HepG2 (cell line): Measurements from ENCODE around the gene OTUD7B. TPM values are rescaled to one million over a fixed set of nuclear protein-coding genes. Genes with fewer than 3 reads are reported as not detected.

Experiments used
- DNMT3B ChIP-seq: conservative IDR thresholded peaks from 2 replicates; pipeline ENCODE4 v1.6.1; 2016; ENCODE audit warnings: missing biosample characterization, control low read depth
- GABPB1 ChIP-seq: IDR thresholded peaks from 2 replicates; pipeline ENCODE4 v1.6.1; 2016; ENCODE audit warnings: mild to moderate bottlenecking, missing genetic modification reagents, moderate library complexity, missing compliant biosample characterization
- JUN ChIP-seq: sonication (generic); formaldehyde crosslinking; IDR thresholded peaks from 2 replicates; pipeline ENCODE4 v1.4.0; 2020; ENCODE audit warnings: mild to moderate bottlenecking, missing genetic modification reagents
- KDM1A ChIP-seq: IDR thresholded peaks from 2 replicates; pipeline ENCODE4 v1.6.1; 2016; ENCODE audit warnings: missing compliant biosample characterization
- NR2F6 ChIP-seq, 2 experiments: IDR thresholded peaks; 2 replicates each; pipeline ENCODE4 v1.6.1; 2016; ENCODE audit warnings: antibody characterized with exemption in 1 of 2, mild to moderate bottlenecking in 1 of 2
- NR3C1 ChIP-seq: sonication (generic); formaldehyde crosslinking; IDR thresholded peaks from 2 replicates; pipeline ENCODE4 v1.4.0; 2020; ENCODE audit warnings: missing genetic modification reagents
- SALL1 ChIP-seq: sonication (generic); formaldehyde crosslinking; IDR thresholded peaks from 2 replicates; pipeline ENCODE4 v1.8.0; 2022; ENCODE audit warnings: mild to moderate bottlenecking, missing genetic modification reagents
- SIN3B ChIP-seq: fragments of 150-350 bp; IDR thresholded peaks from 2 replicates; pipeline ENCODE4 v1.6.1; 2014; ENCODE audit warnings: low read length
- SKI ChIP-seq: fragments of 450-650 bp; IDR thresholded peaks from one replicate; pipeline ENCODE4 v1.6.1; 2018; ENCODE audit warnings: mild to moderate bottlenecking; ENCODE audit not compliant: partially characterized antibody
- SOX5 ChIP-seq: IDR thresholded peaks from 2 replicates; pipeline ENCODE4 v1.6.1; 2016; ENCODE audit warnings: borderline replicate concordance
- YEATS2 ChIP-seq: sonication (generic); formaldehyde crosslinking; IDR thresholded peaks from 2 replicates; pipeline ENCODE4 v1.4.0; 2020; ENCODE audit warnings: missing genetic modification reagents, borderline replicate concordance
- ZNF230 ChIP-seq: sonication (generic); formaldehyde crosslinking; IDR thresholded peaks from 2 replicates; pipeline ENCODE4 v1.4.0; 2020; ENCODE audit warnings: mild to moderate bottlenecking, missing genetic modification reagents
- ZNF510 ChIP-seq: sonication (generic); formaldehyde crosslinking; IDR thresholded peaks from 2 replicates; pipeline ENCODE4 v1.4.0; 2020; ENCODE audit warnings: low read depth, mild to moderate bottlenecking, missing genetic modification reagents
- ZNF569 ChIP-seq: sonication (generic); formaldehyde crosslinking; IDR thresholded peaks from 2 replicates; pipeline ENCODE4 v1.5.0; 2020; ENCODE audit warnings: mild to moderate bottlenecking, missing genetic modification reagents, moderate library complexity, borderline replicate concordance
- ZNF629 ChIP-seq: sonication (generic); formaldehyde crosslinking; conservative IDR thresholded peaks from 2 replicates; pipeline ENCODE4 v1.5.0; 2020; ENCODE audit warnings: missing genetic modification reagents
- ZNF788 ChIP-seq: sonication (generic); formaldehyde crosslinking; IDR thresholded peaks from 2 replicates; pipeline ENCODE4 v1.5.0; 2020; ENCODE audit warnings: mild to moderate bottlenecking, missing genetic modification reagents, borderline replicate concordance
- polyA plus RNA-seq, 8 experiments: library from polyadenylated mRNA; depleted of rRNA in 3 of 8; stranded (reverse) in 7 of 8; unstranded in 1 of 8; fragments of >200 nt; fragmentation: Illumina TruSeq in 4 of 8; extraction: Trizol in 4 of 8; gene quantifications; 2 replicates each; pipeline versions ENCODE4 v1.2.1 to v1.2.3, GENCODE V29; 2011 to 2016; ENCODE audit warnings: low read depth in 4 of 8, missing spikeins in 1 of 8, mixed read lengths in 1 of 8; ENCODE audit not compliant: insufficient read depth in 1 of 8
- total RNA-seq, 5 experiments: library from RNA; depleted of rRNA; stranded (reverse); fragments of >200 nt; fragmentation: Illumina TruSeq; extraction: Trizol; gene quantifications; 2 replicates each; pipeline ENCODE4 v1.2.3, GENCODE V29; 2016; ENCODE audit warnings: low read depth in 1 of 5
- TF ChIP-seq, protein P1 (sequence below): sonication (generic); formaldehyde crosslinking; IDR thresholded peaks from 2 replicates; pipeline ENCODE4 v1.5.0; 2020; ENCODE audit warnings: mild to moderate bottlenecking, missing genetic modification reagents, borderline replicate concordance
- TF ChIP-seq, protein P2 (sequence below): sonication (generic); formaldehyde crosslinking; IDR thresholded peaks from 2 replicates; pipeline ENCODE4 v1.4.0; 2020; ENCODE audit warnings: missing genetic modification reagents
- TF ChIP-seq, protein P3 (sequence below): sonication (generic); formaldehyde crosslinking; IDR thresholded peaks from 2 replicates; pipeline ENCODE4 v1.9.0; 2021; ENCODE audit warnings: missing genetic modification reagents, mild to moderate bottlenecking, borderline replicate concordance

OTUD7B gene
- total and polyA plus RNA-seq, 2 of the 13 experiments (the other 11 are each of a cell fraction or from before 2014, with no cell fraction given): 5.1 to 11.2 TPM

DNA sequence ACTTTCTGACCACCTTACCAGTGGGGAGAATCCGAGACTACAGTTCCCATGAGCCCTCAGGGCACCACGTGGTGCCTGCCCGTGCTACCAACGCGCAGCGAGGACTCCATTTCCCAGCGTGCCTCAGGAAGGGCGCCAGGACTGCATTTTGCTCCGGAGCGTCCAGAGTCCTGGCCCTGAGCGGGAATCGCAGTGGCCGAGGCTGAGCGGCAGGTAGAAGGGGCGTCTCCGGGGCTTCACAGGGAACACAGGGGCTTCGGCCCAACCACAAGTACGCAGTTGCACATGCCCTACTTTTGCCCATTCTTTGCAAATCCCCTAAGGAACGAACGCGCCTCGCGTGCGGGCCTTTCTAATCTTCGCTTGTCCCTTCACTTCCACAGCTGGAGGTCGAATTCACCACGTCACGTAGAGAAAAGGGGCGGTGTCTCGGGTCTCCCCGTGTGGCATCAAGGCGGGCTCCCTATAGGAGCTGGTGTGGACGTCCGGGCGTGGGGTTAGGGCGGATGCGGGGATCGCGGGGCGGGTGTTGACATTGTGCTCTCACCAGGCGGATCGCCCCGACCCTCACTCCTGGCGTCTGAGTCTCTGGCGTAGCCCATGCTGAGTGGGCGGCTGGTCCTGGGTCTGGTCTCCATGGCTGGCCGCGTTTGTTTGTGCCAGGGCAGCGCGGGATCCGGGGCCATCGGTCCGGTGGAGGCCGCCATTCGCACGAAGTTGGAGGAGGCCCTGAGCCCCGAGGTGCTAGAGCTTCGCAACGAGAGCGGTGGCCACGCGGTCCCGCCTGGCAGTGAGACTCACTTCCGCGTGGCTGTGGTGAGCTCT lies 110.9 kb downstream of the OTUD7B start, which contains the start of gene BOLA1 (continued):
- TF ChIP-seq SKI (no peak), ZNF230 (CRISPR knock-in tag) (no peak), KDM1A (CRISPR knock-in tag) (no peak), SOX5 (CRISPR knock-in tag) (no peak), DNMT3B (CRISPR knock-in tag) (no peak), ZNF788 (CRISPR knock-in tag) (peak; percentile 46; the same call in 1 of the 2 replicates), SIN3B (no peak), NR2F6 (IDR thresholded peaks at IDR 0.05) (no peak), NR2F6 (CRISPR knock-in tag; IDR thresholded peaks at IDR 0.05) (no peak), YEATS2 (peak; percentile 66), ZNF569 (CRISPR knock-in tag) (no peak), NR3C1 (CRISPR knock-in tag) (no peak), ZNF510 (CRISPR knock-in tag) (no peak), JUN (CRISPR knock-in tag) (no peak), SALL1 (CRISPR knock-in tag) (peak; percentile 49; the same call in 1 of the 2 replicates), ZNF629 (CRISPR knock-in tag) (no peak), GABPB1 (CRISPR knock-in tag) (peak; percentile 91)
- TF ChIP-seq, protein P1, sequence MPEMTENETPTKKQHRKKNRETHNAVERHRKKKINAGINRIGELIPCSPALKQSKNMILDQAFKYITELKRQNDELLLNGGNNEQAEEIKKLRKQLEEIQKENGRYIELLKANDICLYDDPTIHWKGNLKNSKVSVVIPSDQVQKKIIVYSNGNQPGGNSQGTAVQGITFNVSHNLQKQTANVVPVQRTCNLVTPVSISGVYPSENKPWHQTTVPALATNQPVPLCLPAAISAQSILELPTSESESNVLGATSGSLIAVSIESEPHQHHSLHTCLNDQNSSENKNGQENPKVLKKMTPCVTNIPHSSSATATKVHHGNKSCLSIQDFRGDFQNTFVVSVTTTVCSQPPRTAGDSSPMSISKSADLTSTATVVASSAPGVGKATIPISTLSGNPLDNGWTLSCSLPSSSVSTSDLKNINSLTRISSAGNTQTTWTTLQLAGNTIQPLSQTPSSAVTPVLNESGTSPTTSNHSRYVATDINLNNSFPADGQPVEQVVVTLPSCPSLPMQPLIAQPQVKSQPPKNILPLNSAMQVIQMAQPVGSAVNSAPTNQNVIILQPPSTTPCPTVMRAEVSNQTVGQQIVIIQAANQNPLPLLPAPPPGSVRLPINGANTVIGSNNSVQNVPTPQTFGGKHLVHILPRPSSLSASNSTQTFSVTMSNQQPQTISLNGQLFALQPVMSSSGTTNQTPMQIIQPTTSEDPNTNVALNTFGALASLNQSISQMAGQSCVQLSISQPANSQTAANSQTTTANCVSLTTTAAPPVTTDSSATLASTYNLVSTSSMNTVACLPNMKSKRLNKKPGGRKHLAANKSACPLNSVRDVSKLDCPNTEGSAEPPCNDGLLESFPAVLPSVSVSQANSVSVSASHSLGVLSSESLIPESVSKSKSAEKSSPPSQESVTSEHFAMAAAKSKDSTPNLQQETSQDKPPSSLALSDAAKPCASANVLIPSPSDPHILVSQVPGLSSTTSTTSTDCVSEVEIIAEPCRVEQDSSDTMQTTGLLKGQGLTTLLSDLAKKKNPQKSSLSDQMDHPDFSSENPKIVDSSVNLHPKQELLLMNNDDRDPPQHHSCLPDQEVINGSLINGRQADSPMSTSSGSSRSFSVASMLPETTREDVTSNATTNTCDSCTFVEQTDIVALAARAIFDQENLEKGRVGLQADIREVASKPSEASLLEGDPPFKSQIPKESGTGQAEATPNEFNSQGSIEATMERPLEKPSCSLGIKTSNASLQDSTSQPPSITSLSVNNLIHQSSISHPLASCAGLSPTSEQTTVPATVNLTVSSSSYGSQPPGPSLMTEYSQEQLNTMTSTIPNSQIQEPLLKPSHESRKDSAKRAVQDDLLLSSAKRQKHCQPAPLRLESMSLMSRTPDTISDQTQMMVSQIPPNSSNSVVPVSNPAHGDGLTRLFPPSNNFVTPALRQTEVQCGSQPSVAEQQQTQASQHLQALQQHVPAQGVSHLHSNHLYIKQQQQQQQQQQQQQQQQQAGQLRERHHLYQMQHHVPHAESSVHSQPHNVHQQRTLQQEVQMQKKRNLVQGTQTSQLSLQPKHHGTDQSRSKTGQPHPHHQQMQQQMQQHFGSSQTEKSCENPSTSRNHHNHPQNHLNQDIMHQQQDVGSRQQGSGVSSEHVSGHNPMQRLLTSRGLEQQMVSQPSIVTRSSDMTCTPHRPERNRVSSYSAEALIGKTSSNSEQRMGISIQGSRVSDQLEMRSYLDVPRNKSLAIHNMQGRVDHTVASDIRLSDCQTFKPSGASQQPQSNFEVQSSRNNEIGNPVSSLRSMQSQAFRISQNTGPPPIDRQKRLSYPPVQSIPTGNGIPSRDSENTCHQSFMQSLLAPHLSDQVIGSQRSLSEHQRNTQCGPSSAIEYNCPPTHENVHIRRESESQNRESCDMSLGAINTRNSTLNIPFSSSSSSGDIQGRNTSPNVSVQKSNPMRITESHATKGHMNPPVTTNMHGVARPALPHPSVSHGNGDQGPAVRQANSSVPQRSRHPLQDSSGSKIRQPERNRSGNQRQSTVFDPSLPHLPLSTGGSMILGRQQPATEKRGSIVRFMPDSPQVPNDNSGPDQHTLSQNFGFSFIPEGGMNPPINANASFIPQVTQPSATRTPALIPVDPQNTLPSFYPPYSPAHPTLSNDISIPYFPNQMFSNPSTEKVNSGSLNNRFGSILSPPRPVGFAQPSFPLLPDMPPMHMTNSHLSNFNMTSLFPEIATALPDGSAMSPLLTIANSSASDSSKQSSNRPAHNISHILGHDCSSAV: no peak
- TF ChIP-seq, protein P2, sequence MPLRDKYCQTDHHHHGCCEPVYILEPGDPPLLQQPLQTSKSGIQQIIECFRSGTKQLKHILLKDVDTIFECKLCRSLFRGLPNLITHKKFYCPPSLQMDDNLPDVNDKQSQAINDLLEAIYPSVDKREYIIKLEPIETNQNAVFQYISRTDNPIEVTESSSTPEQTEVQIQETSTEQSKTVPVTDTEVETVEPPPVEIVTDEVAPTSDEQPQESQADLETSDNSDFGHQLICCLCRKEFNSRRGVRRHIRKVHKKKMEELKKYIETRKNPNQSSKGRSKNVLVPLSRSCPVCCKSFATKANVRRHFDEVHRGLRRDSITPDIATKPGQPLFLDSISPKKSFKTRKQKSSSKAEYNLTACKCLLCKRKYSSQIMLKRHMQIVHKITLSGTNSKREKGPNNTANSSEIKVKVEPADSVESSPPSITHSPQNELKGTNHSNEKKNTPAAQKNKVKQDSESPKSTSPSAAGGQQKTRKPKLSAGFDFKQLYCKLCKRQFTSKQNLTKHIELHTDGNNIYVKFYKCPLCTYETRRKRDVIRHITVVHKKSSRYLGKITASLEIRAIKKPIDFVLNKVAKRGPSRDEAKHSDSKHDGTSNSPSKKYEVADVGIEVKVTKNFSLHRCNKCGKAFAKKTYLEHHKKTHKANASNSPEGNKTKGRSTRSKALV (CRISPR knock-in tag): no peak
- TF ChIP-seq, protein P3, sequence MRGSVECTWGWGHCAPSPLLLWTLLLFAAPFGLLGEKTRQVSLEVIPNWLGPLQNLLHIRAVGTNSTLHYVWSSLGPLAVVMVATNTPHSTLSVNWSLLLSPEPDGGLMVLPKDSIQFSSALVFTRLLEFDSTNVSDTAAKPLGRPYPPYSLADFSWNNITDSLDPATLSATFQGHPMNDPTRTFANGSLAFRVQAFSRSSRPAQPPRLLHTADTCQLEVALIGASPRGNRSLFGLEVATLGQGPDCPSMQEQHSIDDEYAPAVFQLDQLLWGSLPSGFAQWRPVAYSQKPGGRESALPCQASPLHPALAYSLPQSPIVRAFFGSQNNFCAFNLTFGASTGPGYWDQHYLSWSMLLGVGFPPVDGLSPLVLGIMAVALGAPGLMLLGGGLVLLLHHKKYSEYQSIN (CRISPR knock-in tag): no peak
